GM21423 (cell line): ENCODE results near the gene PPP2R5D.
"Not testable (repeated sequence)": the region's sequence is repeated elsewhere in the genome, so short reads cannot be mapped to it uniquely, and the experiment has no call there.

Source experiments
- ATAC-seq: cut with Tn5 transposase; IDR thresholded peaks from one replicate; pipeline ENCODE4 v1.9.1; 2021; ENCODE audit warnings: mild to moderate bottlenecking, moderate library complexity; ENCODE audit not compliant: unreplicated experiment

The PPP2R5D gene

GRCh38 chr6:42984001-42984923 lies at the start of gene PPP2R5D:
PPP2R5D (plus strand) TSS chr6:42984570; CDS start chr6:42984678, 108 bp downstream.
- ATAC-seq, result peak; percentile 91

- no peak for ATAC-seq
Observed at GRCh38 chr6:42935322-42935721, 49.0 kb upstream of the PPP2R5D start.

GRCh38 chr6:42936398-42936797 lies 48.0 kb upstream of the PPP2R5D start:
- no peak for ATAC-seq

GRCh38 chr6:42937548-42938427 lies 46.6 kb upstream of the PPP2R5D start:
- no peak for ATAC-seq

GRCh38 chr6:42938428-42938796 lies 46.0 kb upstream of the PPP2R5D start:
- ATAC-seq, result no peak

GRCh38 chr6:42938987-42939809 lies 45.2 kb upstream of the PPP2R5D start:
- ATAC-seq, result no peak

GRCh38 chr6:42939810-42940167 lies 44.6 kb upstream of the PPP2R5D start:
- ATAC-seq, result no peak

- ATAC-seq, result no peak
Observed at GRCh38 chr6:42940493-42941045, 43.8 kb upstream of the PPP2R5D start.

- ATAC-seq, result not testable (repeated sequence)
Observed at GRCh38 chr6:42941356-42941755, 43.0 kb upstream of the PPP2R5D start.

- no peak for ATAC-seq
Observed at GRCh38 chr6:42942444-42942843, 41.9 kb upstream of the PPP2R5D start.

- ATAC-seq, result no peak
Observed at GRCh38 chr6:42947950-42948349, 36.4 kb upstream of the PPP2R5D start.

GRCh38 chr6:42952389-42952788 lies 32.0 kb upstream of the PPP2R5D start:
- ATAC-seq, result no peak

- ATAC-seq, result not testable (repeated sequence)
Observed at GRCh38 chr6:42954405-42954804, 30.0 kb upstream of the PPP2R5D start.

GRCh38 chr6:42958125-42958524 lies 26.2 kb upstream of the PPP2R5D start:
- ATAC-seq, result no peak

GRCh38 chr6:42959917-42960242 lies 24.5 kb upstream of the PPP2R5D start:
- ATAC-seq, result no peak

GRCh38 chr6:42960243-42961019 lies 23.9 kb upstream of the PPP2R5D start, which contains the start of gene GNMT:
GNMT (plus strand) TSS chr6:42960754; CDS start chr6:42960768, 14 bp downstream.
- no peak for ATAC-seq

GRCh38 chr6:42961020-42961470 lies 23.3 kb upstream of the PPP2R5D start:
- no peak for ATAC-seq

- ATAC-seq, result no peak
Observed at GRCh38 chr6:42962096-42962495, 22.3 kb upstream of the PPP2R5D start.

- no peak for ATAC-seq
Observed at GRCh38 chr6:42962502-42963178, 21.7 kb upstream of the PPP2R5D start.
